ENCODE data around the gene MYCBPAP. TPM values are rescaled to one million over a fixed set of nuclear protein-coding genes. Genes with fewer than 3 reads are reported as not detected.

MYCBPAP gene
- total RNA-seq, 1 experiment from 2014 or later, result 0.62 TPM

DNA sequence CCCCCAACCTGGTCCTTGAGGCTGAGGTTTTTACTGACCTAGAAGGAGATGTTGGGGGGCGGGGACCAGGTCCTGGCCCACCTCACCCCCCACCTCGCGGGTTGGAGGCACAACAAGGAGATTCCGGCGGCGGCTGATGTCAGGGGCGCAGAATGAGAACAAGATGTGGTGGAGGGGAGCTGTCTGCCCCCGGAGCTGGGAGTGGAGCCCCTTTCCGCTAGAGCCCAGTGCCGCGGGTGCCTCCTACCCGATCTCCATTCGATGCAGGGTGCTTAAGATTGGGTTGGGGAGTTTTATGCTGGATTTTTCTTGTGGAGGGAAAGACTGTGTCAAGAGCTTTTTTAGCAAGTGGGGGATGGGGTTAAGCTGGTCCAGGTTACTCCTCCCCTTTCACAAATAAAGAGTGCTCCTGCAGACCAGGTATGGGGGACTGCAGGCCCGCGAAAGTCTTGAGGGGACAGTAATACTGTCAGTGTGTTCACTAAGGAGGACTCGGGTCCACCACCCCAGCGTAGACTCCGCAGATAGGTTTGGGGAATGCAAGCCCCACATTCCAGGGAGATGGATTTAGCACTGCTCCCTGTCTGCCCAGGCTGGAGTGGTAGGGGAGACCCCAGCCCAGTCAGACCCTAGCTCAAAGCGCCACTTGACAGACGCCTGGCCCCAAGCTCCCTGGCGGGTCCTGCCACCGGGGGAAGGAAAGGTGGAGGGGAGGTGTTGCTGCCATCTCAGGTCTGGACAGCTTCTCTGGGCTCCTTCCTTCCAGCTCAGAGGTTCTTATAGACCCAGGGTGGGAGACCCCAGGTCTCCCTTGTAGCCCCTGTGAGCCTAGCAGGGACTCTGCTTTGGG lies 54.2 kb downstream of the MYCBPAP start:
- no peaks in the 10 kb centered on the region for H3K36me3 ChIP-seq (replicated peaks; ENCODE audit: control insufficient read depth, insufficient read depth, low read length)
- H3K27me3 ChIP-seq (ENCODE audit: control insufficient read depth, insufficient read depth, low read length), result peaks cover 78% of the 10 kb centered on the region
- peak overlapping the region; percentile 21 for H3K4me3 ChIP-seq (ENCODE audit: insufficient read depth, low read depth, low read length)
- no peak for DNase-seq

- H3K27me3 ChIP-seq (ENCODE audit: control insufficient read depth, insufficient read depth, low read length), result peaks cover 74% of the 10 kb centered on the region
- H3K36me3 ChIP-seq (replicated peaks; ENCODE audit: control insufficient read depth, insufficient read depth, low read length), result no peaks in the 10 kb centered on the region
- no peak overlapping the region for H3K4me3 ChIP-seq (ENCODE audit: insufficient read depth, low read depth, low read length)
- DNase-seq, result no peak
Observed at GRCh38 chr17:50563092-50563511, 54.9 kb downstream of the MYCBPAP start.

GRCh38 chr17:50564916-50565315 lies 56.7 kb downstream of the MYCBPAP start:
- Histone ChIP-seq H3K27me3 (ENCODE audit: control insufficient read depth, insufficient read depth, low read length) (peaks cover 59% of the 10 kb centered on the region), H3K36me3 (replicated peaks; ENCODE audit: control insufficient read depth, insufficient read depth, low read length) (no peaks in the 10 kb centered on the region), H3K4me3 (ENCODE audit: insufficient read depth, low read depth, low read length) (peak overlapping the region; percentile 12; the same call in 1 of the 2 replicates)
- no peak for DNase-seq

DNA sequence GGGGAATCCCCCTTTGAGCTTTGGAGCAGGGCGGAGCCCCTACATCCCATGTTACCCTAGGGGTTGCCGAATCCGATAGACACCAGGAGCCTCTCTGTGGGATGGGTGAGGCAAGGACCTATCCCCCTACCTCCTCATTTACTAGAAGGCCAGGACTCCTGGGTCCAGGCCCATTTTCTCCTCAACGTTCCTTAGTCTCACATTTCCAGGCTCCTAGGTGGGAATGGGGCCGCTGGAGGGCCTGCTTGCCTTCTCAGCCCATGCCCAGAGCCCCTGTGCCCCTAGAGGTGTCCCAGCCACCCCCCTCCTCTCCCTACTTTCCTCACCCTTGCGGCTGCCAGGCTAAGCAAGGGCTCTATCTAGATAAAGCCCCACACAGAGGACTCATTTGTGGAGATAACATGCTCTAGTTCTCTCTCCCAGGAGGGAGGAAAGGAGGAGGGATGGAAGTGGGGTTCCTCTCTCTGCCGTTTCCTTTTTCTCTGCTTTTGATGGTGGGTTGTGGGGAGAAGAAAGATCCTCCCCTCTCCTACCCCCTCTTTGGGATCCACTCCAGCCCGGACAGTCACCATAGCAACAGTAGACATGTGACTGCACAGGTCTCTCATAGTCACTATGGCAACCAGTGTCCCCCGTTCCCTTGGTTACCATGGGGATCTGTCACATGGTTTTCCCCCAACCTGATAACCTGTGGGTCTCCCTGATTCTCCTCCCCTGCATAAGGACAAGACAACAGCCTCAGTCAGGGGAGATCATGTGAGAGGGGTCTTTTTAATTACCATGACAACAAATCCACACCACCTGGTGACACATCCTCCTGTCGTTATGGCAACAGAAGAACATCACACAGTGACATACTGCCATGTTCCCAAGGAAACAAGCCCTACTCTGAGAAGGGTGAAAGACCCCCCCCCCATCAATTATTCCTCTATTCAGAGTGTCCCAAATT lies 57.4 kb downstream of the MYCBPAP start:
- DNase-seq, result peak; percentile 85
- Histone ChIP-seq H3K4me3 (ENCODE audit: insufficient read depth, low read depth, low read length) (no peak overlapping the region), H3K36me3 (replicated peaks; ENCODE audit: control insufficient read depth, insufficient read depth, low read length) (no peaks in the 10 kb centered on the region), H3K27me3 (ENCODE audit: control insufficient read depth, insufficient read depth, low read length) (peaks cover 60% of the 10 kb centered on the region)

DNA sequence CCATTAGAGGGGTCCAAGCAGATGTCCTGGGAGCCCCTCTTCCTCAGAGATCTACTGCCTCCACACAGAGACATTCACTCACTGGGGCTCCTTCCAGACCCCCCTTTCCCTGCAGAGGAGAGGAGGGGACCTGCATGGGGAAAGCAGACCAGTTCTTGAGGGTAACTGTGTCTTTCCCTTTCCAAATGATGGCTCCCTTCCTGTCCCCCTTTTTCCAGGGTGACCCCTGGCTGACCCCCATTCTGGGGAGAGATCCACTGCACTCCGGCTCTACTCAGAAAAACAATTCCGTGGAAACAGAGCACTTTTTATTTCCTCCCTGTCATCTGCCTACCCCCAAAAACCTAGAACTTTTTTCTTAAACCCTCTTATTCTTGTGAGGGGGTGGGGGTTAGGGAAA lies 58.6 kb downstream of the MYCBPAP start:
- no peak for DNase-seq
- H3K4me3 ChIP-seq (ENCODE audit: insufficient read depth, low read depth, low read length), result no peak overlapping the region
- peaks cover 50% of the 10 kb centered on the region for H3K27me3 ChIP-seq (ENCODE audit: control insufficient read depth, insufficient read depth, low read length)

GRCh38 chr17:50568659-50569058 lies 60.4 kb downstream of the MYCBPAP start:
- no peaks in the 10 kb centered on the region for H3K36me3 ChIP-seq (replicated peaks; ENCODE audit: control insufficient read depth, insufficient read depth, low read length)
- H3K27me3 ChIP-seq (ENCODE audit: control insufficient read depth, insufficient read depth, low read length), result peaks cover 32% of the 10 kb centered on the region
- H3K4me3 ChIP-seq (ENCODE audit: insufficient read depth, low read depth, low read length), result no peak overlapping the region
- DNase-seq, result no peak

More for the DNA sequence above, 58.6 kb downstream of the MYCBPAP start:
- H3K36me3 ChIP-seq (replicated peaks; ENCODE audit: control insufficient read depth, insufficient read depth, low read length), result no peaks in the 10 kb centered on the region

DNA sequence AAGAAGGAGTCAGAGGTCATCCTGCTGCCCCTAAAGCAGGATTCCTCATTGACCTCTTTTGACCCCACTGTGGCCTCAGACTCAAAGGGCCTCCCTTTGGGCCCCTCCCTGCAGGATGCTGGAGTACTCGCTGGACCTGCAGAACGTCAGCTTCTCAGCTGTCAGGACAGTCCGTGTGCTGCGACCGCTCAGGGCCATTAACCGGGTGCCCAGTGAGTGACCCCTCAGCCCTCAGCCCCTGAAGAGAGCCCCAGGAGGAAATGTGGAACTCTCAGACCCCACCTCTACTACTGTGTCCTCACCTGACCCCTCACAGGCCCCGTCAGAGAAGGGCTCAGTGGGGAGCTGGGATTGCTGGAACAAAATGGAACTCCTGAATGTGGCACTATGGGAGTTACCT lies 61.4 kb downstream of the MYCBPAP start:
- no peak for DNase-seq
- no peaks in the 10 kb centered on the region for H3K36me3 ChIP-seq (replicated peaks; ENCODE audit: control insufficient read depth, insufficient read depth, low read length)
- H3K27me3 ChIP-seq (ENCODE audit: control insufficient read depth, insufficient read depth, low read length), result peaks cover 23% of the 10 kb centered on the region
- H3K4me3 ChIP-seq (ENCODE audit: insufficient read depth, low read depth, low read length), result no peak overlapping the region

DNA sequence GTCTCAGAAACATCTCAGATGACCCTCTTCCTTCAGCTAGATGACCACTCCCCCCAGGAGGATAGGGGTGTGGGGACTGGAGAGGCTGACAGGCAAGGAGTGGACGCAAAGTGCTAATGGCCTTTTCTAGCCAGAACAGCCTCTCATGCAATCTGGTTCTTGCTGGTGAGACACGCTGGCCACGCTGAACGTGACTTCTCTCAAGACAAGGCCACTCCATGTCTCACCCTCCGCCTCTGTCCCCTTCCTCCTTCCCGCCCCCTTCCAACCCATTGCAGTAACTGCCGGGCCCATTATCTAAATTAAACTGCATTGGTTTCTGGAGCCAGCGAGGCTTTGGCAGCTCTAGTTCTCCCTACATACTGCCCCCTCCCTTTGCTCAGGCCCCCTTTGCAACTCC lies 61.8 kb downstream of the MYCBPAP start:
- no peak for DNase-seq
- Histone ChIP-seq H3K4me3 (ENCODE audit: insufficient read depth, low read depth, low read length) (no peak overlapping the region), H3K27me3 (ENCODE audit: control insufficient read depth, insufficient read depth, low read length) (peaks cover 19% of the 10 kb centered on the region), H3K36me3 (replicated peaks; ENCODE audit: control insufficient read depth, insufficient read depth, low read length) (no peaks in the 10 kb centered on the region)

DNA sequence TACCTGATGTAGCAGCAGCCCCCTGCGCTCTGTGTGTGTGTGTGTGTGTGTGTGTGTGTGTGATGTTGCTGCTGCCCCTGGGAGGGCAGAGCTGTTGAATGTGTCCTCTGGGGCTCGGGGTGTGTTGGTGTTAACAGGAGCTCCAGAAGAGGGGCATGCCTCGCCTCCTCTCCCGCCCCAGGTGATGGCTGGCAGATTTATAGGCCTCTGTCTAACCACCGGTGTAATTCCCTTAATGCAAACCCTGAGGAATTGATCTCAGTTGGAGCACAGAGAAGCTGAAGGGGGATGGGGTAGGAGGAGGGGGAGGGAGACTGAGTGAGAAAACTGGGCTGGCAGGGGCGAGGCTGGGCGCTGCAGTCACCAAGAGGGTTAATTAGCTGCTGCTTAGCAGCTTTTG lies 62.3 kb downstream of the MYCBPAP start:
- Histone ChIP-seq H3K4me3 (ENCODE audit: insufficient read depth, low read depth, low read length) (no peak overlapping the region), H3K27me3 (ENCODE audit: control insufficient read depth, insufficient read depth, low read length) (peaks cover 14% of the 10 kb centered on the region), H3K36me3 (replicated peaks; ENCODE audit: control insufficient read depth, insufficient read depth, low read length) (no peaks in the 10 kb centered on the region)
- no peak for DNase-seq

GRCh38 chr17:50571681-50572080 lies 63.4 kb downstream of the MYCBPAP start:
- peaks cover 2% of the 10 kb centered on the region; the same call in 1 of the 2 replicates for H3K27me3 ChIP-seq (ENCODE audit: control insufficient read depth, insufficient read depth, low read length)
- no peak overlapping the region for H3K4me3 ChIP-seq (ENCODE audit: insufficient read depth, low read depth, low read length)
- DNase-seq, result no peak
- H3K36me3 ChIP-seq (replicated peaks; ENCODE audit: control insufficient read depth, insufficient read depth, low read length), result no peaks in the 10 kb centered on the region

- Histone ChIP-seq H3K36me3 (replicated peaks; ENCODE audit: control insufficient read depth, insufficient read depth, low read length) (no peaks in the 10 kb centered on the region), H3K4me3 (ENCODE audit: insufficient read depth, low read depth, low read length) (no peak overlapping the region), H3K27me3 (ENCODE audit: control insufficient read depth, insufficient read depth, low read length) (peaks cover 2% of the 10 kb centered on the region; the same call in 1 of the 2 replicates)
- no peak for DNase-seq
Observed at GRCh38 chr17:50572541-50572940, 64.3 kb downstream of the MYCBPAP start.

GRCh38 chr17:50573866-50574611 lies 65.8 kb downstream of the MYCBPAP start:
- Histone ChIP-seq H3K36me3 (replicated peaks; ENCODE audit: control insufficient read depth, insufficient read depth, low read length) (no peaks in the 10 kb centered on the region), H3K4me3 (ENCODE audit: insufficient read depth, low read depth, low read length) (no peak overlapping the region), H3K27me3 (ENCODE audit: control insufficient read depth, insufficient read depth, low read length) (peaks cover 2% of the 10 kb centered on the region; the same call in 1 of the 2 replicates)
- DNase-seq, result no peak

DNA sequence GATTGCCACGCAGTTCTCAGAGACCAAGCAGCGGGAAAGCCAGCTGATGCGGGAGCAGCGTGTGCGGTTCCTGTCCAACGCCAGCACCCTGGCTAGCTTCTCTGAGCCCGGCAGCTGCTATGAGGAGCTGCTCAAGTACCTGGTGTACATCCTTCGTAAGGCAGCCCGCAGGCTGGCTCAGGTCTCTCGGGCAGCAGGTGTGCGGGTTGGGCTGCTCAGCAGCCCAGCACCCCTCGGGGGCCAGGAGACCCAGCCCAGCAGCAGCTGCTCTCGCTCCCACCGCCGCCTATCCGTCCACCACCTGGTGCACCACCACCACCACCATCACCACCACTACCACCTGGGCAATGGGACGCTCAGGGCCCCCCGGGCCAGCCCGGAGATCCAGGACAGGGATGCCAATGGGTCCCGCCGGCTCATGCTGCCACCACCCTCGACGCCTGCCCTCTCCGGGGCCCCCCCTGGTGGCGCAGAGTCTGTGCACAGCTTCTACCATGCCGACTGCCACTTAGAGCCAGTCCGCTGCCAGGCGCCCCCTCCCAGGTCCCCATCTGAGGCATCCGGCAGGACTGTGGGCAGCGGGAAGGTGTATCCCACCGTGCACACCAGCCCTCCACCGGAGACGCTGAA lies 67.5 kb downstream of the MYCBPAP start:
- peak; percentile 83 for DNase-seq
- Histone ChIP-seq H3K27me3 (ENCODE audit: control insufficient read depth, insufficient read depth, low read length) (no peaks in the 10 kb centered on the region), H3K36me3 (replicated peaks; ENCODE audit: control insufficient read depth, insufficient read depth, low read length) (no peaks in the 10 kb centered on the region), H3K4me3 (ENCODE audit: insufficient read depth, low read depth, low read length) (no peak overlapping the region)

DNA sequence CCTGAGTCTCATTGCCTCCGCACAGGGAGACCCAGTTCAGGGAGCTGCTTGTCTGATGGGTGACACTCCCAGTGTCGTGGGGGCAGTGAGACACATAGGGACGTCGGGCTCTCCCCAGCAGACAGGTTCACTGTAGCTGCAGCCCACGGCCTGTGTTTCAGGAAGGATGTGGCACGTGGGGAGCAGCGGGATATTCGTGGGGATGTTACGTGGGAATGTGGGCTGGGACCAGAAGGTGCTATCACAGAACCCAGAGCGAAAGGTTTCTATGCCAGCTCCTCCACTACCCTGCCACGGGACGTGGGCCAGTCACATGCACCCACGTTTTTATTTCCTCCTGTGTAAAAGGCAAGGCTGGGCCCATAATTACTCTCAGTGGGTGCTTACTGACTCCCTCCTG lies 68.6 kb downstream of the MYCBPAP start:
- Histone ChIP-seq H3K27me3 (ENCODE audit: control insufficient read depth, insufficient read depth, low read length) (no peaks in the 10 kb centered on the region), H3K4me3 (ENCODE audit: insufficient read depth, low read depth, low read length) (no peak overlapping the region), H3K36me3 (replicated peaks; ENCODE audit: control insufficient read depth, insufficient read depth, low read length) (no peaks in the 10 kb centered on the region)
- no peak for DNase-seq
